GM12891 (cell line): ENCODE measurements around the gene KCNJ14.
"Not testable (repeated sequence)": the region's sequence is repeated elsewhere in the genome, so short reads cannot be mapped to it uniquely, and the experiment has no call there.

Source experiments
- PAX5 ChIP-seq: IDR thresholded peaks from 2 replicates; pipeline ENCODE4 v1.6.1; 2011; ENCODE audit warnings: low read length, moderate library complexity, mild to moderate bottlenecking; ENCODE audit not compliant: insufficient read depth, severe bottlenecking
- POLR2A ChIP-seq: IDR thresholded peaks from 2 replicates; pipeline ENCODE4 v1.6.1; 2011; ENCODE audit warnings: low read depth, low read length, control low read depth
- POLR2AphosphoS5 ChIP-seq: IDR thresholded peaks from 2 replicates; pipeline ENCODE4 v1.6.1; 2011; ENCODE audit warnings: low read depth, low read length, control low read depth
- SPI1 ChIP-seq: IDR thresholded peaks from 2 replicates; pipeline ENCODE4 v1.6.1; 2011; ENCODE audit warnings: low read depth, low read length, control low read depth
- TAF1 ChIP-seq: IDR thresholded peaks from 2 replicates; pipeline ENCODE4 v1.6.1; 2011; ENCODE audit warnings: low read depth, low read length, control low read depth

- TF ChIP-seq POLR2AphosphoS5, POLR2A, TAF1, PAX5, SPI1: not testable (repeated sequence)
Observed at GRCh38 chr19:48488478-48488877, 33.1 kb downstream of the KCNJ14 start.
